ENCODE results near the gene TSPEAR.

Gene TSPEAR

DNA sequence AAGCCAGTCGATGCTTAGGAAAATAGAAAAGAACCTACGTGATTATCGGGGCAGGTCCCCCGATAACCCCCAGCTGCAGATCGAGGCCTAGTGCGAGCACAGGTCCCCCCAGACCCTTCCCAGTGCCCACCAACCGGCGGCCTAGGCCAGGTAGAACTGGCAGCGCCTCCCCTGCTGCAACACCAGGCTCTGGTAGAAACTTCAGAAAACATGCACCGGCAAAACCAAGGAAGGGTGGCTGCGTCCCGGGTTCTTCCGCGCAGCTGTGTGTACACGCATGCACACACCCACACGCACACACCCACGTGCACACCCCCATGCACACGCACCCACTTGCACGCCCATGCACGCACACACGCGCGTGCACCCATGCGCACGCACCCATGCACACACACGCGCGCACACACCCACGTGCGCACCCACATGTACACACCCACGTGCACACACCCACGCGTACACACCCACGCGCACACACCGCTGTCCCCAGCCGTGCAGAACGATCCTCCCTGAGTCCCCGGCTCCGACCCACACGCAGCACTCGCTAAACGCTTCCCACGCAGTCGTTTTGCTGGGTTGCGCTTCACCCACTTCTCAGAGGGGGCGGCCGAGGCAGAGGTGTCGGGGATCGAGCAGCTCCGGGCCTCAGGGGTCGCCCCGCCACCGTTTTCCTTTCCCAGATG is 5.2 kb downstream of the TSPEAR start:
- Histone ChIP-seq H3K27ac (ENCODE audit: low read depth, low read length) (no peak overlapping the region), H3K9me3 (ENCODE audit: low read length) (no peaks in the 10 kb centered on the region), H3K36me3 (ENCODE audit: insufficient read depth, low read length) (no peaks in the 10 kb centered on the region), H3K27me3 (ENCODE audit: control insufficient read depth in 1 of 2, insufficient read depth in 2 of 2, low read length in 2 of 2) (peaks cover 4 to 76% of the 10 kb centered on the region in 2 donors), H3K4me1 (ENCODE audit: insufficient read depth, low read length) (no peaks in the 10 kb centered on the region), H3K9ac (ENCODE audit: low read length) (no peak overlapping the region), H3K4me3 (ENCODE audit: low read depth in 1 of 2, low read length in 2 of 2) (no peak overlapping the region)

DNA sequence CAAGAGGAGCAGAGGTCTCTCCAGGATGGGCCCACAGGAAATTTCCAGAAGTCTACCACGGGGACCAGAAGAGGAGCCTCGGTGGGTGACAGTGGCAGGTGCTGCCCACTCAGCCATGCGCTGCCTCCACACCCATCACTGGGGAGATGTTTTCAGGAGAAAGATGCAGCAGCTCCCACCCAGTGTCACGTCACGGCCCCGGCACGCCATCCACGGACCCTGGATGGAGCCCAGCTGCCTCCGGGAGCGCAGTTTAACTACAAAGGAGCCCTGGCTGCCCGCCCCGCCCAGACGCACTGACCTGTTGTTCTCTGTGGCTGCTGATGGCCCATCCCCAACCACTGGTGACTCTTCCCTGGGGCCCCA is 6.8 kb downstream of the TSPEAR start:
- H3K4me3 ChIP-seq (ENCODE audit: low read depth in 1 of 2, low read length in 2 of 2) = no peak overlapping the region
- H3K27me3 ChIP-seq (ENCODE audit: control insufficient read depth in 1 of 2, insufficient read depth in 2 of 2, low read length in 2 of 2) = peaks cover 5 to 78% of the 10 kb centered on the region in 2 donors
- H3K27ac ChIP-seq (ENCODE audit: low read depth, low read length) = no peak overlapping the region
- H3K9me3 ChIP-seq (ENCODE audit: low read length) = no peaks in the 10 kb centered on the region
- no peaks in the 10 kb centered on the region for H3K36me3 ChIP-seq (ENCODE audit: insufficient read depth, low read length)
- no peaks in the 10 kb centered on the region for H3K4me1 ChIP-seq (ENCODE audit: insufficient read depth, low read length)
- H3K9ac ChIP-seq (ENCODE audit: low read length) = no peak overlapping the region

DNA sequence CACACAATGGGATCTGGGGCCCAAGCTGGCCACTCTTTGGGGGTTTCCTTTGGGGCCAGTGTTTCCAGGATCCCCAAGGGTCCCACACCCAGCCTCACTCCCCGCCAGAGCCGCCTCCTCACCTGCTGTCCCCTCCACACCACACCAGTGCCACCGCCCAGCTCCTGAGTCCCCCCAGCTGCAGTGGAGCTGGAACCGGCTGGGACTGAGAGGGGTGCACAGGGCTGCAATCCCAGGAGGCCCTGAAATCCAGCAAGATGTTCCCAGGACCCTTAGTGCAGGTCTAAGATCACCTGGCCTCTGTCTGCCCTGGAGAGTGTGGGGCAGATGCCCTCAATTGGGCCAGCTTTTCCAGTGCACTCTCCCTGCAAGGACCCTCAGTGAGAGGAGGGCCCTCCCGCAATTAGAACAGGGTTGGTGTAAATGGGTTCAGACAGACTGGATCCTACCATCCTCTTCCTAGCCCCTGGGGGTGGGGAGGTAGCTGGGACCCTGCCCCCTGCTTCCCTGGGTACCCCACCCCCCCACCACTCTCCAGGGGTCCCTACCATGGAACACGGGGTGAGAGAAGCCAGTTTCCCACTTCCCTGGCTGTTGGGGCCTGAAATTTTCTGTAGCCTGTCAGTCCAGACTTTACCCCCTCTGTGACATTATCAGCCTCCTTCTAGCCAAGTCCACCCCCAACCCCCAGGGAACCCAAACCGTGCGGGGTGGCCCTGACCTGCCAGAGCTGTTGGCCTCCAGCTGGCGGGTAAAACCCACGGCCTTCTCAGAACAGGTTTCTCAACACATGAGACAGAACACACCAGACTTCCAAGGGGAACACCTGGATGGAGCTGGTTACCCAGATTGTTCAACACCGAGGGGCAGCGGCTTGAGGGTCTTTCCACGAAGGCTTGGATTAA is 7.4 kb downstream of the TSPEAR start:
- H3K36me3 ChIP-seq (ENCODE audit: insufficient read depth, low read length) = no peaks in the 10 kb centered on the region
- peaks cover 5 to 78% of the 10 kb centered on the region in 2 donors for H3K27me3 ChIP-seq (ENCODE audit: control insufficient read depth in 1 of 2, insufficient read depth in 2 of 2, low read length in 2 of 2)
- no peak overlapping the region for H3K27ac ChIP-seq (ENCODE audit: low read depth, low read length)
- no peaks in the 10 kb centered on the region for H3K9me3 ChIP-seq (ENCODE audit: low read length)
- H3K9ac ChIP-seq (ENCODE audit: low read length) = no peak overlapping the region
- H3K4me3 ChIP-seq (ENCODE audit: low read depth in 1 of 2, low read length in 2 of 2) = no peak overlapping the region
- no peaks in the 10 kb centered on the region for H3K4me1 ChIP-seq (ENCODE audit: insufficient read depth, low read length)

DNA sequence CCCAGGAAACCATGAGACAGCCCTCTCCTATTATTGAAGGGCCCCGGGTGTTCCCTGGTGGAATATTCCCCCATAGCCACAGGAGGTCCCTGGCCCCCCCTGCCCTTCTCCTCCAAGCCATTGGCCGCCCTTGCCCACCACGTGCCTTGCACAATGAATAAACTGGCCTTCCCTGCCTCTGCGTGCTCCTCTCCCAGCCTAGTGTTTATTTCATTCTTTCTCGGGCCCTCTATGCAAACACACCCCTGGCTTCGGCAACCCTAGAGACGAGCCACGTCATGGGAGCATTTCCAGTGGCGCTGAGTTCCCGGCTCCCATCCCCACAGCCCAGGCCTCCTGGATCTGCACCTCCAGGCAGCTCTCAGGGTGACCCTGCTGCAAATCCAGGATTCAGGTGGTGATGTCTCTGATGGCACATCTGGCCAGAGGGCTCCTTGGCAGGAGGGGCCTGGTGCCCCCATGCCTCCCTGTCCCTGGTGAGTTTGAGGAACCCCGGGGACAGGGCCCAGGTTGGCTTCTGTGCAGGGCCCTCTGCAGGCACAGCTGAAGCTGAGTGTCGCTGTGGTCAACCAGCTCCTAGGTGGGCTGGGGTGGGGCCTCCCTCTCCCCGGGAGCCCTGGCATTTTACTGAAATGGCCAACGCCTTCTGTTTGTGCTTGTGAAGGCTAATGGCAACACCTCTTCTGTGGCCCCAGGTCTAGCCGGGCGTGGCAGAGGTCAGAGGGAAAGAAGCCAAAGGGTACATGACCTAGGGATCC is 8.2 kb downstream of the TSPEAR start:
- no peaks in the 10 kb centered on the region for H3K36me3 ChIP-seq (ENCODE audit: insufficient read depth, low read length)
- H3K4me3 ChIP-seq (ENCODE audit: low read depth in 1 of 2, low read length in 2 of 2) = no peak overlapping the region
- H3K9ac ChIP-seq (ENCODE audit: low read length) = no peak overlapping the region
- no peak overlapping the region for H3K27ac ChIP-seq (ENCODE audit: low read depth, low read length)
- H3K9me3 ChIP-seq (ENCODE audit: low read length) = no peaks in the 10 kb centered on the region
- H3K27me3 ChIP-seq (ENCODE audit: control insufficient read depth in 1 of 2, insufficient read depth in 2 of 2, low read length in 2 of 2) = peaks cover 5 to 77% of the 10 kb centered on the region in 2 donors
- no peaks in the 10 kb centered on the region for H3K4me1 ChIP-seq (ENCODE audit: insufficient read depth, low read length)

DNA sequence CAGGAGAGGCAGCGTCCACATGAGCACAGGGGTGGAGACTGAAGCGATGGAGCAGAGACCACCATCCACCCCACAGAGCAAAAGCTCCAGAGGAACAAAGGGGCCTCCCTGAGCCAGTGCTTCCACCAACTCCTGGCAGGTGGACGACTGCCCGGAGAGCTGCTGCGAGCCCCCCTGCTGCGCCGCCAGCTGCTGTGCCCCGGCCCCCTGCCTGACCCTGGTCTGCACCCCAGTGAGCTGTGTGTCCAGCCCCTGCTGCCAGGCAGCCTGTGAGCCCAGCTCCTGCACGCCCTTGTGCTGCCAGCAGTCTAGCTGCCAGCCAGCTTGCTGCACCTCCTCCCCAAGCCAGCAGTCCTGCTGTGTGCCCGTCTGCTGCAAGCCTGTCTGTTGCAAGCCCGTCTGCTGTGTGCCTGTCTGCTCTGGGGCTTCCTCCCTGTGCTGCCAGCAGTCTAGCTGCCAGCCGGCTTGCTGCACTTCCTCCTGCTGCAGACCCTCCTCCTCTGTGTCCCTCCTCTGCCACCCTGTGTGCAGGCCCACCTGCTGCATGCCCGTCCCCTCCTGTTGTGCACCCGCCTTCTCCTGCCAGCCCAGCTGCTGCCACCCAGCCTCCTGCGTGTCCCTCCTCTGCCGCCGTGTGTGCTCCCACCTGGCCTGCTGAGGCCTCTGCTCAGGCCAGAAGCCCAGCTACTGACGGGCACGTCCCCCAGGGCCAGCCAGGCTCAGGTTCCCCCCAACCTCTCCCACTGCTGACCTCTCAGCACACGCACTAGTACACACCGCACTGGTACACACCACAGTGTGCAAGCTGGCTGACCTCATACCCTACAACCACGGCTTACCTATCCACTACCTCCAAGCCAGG is 9.0 kb downstream of the TSPEAR start:
- H3K4me3 ChIP-seq (ENCODE audit: low read depth in 1 of 2, low read length in 2 of 2) = no peak overlapping the region
- H3K27ac ChIP-seq (ENCODE audit: low read depth, low read length) = no peak overlapping the region
- H3K9ac ChIP-seq (ENCODE audit: low read length) = no peak overlapping the region
- H3K4me1 ChIP-seq (ENCODE audit: insufficient read depth, low read length) = no peaks in the 10 kb centered on the region
- no peaks in the 10 kb centered on the region for H3K36me3 ChIP-seq (ENCODE audit: insufficient read depth, low read length)
- peaks cover 5 to 76% of the 10 kb centered on the region in 2 donors for H3K27me3 ChIP-seq (ENCODE audit: control insufficient read depth in 1 of 2, insufficient read depth in 2 of 2, low read length in 2 of 2)
- no peaks in the 10 kb centered on the region for H3K9me3 ChIP-seq (ENCODE audit: low read length)

DNA sequence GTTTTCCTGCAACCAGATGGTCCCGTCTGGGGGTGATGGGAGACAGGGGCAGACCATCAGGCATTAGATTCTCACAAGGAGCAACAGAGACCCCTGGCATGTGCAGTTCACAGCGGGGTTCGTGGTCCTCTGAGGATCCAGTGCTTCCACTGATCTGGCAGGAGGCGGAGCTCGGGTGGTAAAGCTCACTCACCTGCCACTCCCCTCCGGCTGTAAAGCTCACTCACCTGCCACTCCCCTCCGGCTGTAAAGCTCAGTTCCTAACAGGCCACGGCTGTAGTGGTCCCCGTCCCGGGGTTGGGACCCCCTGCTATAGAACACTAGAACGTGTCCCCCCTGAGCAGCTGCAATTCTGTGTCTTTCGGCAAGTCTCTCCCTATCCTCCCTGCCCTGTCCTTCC is 9.8 kb downstream of the TSPEAR start:
- Histone ChIP-seq H3K9ac (ENCODE audit: low read length) (no peak overlapping the region), H3K27me3 (ENCODE audit: control insufficient read depth in 1 of 2, insufficient read depth in 2 of 2, low read length in 2 of 2) (peaks cover 5 to 68% of the 10 kb centered on the region in 2 donors), H3K9me3 (ENCODE audit: low read length) (no peaks in the 10 kb centered on the region), H3K27ac (ENCODE audit: low read depth, low read length) (no peak overlapping the region), H3K36me3 (ENCODE audit: insufficient read depth, low read length) (no peaks in the 10 kb centered on the region), H3K4me1 (ENCODE audit: insufficient read depth, low read length) (no peaks in the 10 kb centered on the region), H3K4me3 (ENCODE audit: low read depth in 1 of 2, low read length in 2 of 2) (no peak overlapping the region)

DNA sequence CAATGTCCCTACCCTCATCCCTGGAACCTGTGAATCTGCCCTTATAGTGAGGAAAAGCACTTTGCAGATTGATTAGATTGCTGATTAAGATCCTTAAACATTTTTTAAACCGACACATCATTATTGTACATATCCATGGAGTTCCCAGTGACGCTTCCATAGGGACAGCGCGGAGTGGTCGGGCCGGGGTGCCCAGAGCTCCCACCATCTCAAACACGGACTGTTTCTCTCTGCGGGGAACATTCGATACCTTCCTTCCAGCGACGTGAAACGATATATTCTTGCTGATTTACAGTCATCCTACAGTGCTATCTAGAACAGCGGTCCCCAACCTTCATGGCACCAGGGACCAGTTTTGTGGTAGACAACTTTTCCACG is 10.4 kb downstream of the TSPEAR start:
- peaks cover 5 to 63% of the 10 kb centered on the region in 2 donors for H3K27me3 ChIP-seq (ENCODE audit: control insufficient read depth in 1 of 2, insufficient read depth in 2 of 2, low read length in 2 of 2)
- no peak overlapping the region for H3K27ac ChIP-seq (ENCODE audit: low read depth, low read length)
- H3K4me3 ChIP-seq (ENCODE audit: low read depth in 1 of 2, low read length in 2 of 2) = no peak overlapping the region
- no peak overlapping the region for H3K9ac ChIP-seq (ENCODE audit: low read length)
- H3K9me3 ChIP-seq (ENCODE audit: low read length) = no peaks in the 10 kb centered on the region
- no peaks in the 10 kb centered on the region for H3K4me1 ChIP-seq (ENCODE audit: insufficient read depth, low read length)
- no peaks in the 10 kb centered on the region for H3K36me3 ChIP-seq (ENCODE audit: insufficient read depth, low read length)

DNA sequence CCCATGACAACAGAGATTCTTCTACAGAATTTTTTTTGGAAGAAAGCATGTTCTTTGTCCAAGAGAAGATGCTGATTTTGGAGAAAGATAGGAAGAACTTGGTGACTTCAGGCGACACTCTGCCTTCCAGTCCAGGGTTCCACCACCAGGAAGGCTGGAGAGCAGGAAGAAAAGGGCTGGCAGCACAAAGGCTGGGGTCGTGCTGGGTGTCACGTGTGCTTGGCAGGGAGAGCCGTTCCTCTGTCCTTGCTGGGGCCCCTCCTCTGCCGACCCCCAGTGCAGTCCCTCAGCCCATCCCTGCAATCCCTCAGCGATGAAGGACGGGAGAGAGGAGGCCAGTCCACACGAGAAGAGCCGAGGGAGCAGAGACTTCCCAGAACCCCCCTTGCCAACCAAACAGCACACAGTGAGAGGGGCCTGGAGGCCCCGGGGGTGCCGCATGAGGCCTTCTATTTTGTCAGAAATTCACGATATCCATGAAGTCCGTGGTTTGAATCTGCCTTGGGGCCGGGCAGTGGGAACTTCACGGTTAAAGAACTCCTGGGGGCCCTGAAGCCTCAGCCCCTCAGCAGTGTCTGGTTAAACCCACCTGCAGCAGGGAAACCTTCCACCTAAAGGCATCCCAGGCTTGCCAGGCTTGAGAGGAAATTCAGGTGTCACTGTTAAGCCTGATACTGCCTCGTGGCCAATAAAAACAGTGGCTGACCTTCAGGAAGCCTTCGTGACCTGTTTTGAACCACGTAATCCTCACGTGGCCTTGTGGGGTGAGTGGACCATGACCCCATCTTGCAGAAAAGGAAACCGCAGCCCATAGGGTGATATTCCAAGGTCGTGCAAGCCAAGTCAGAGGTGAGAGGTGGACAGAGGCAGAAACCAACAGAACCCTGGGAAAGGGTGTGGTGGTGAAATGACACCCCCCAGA is 11.0 kb downstream of the TSPEAR start:
- H3K27me3 ChIP-seq (ENCODE audit: control insufficient read depth in 1 of 2, insufficient read depth in 2 of 2, low read length in 2 of 2) = peaks cover 5 to 62% of the 10 kb centered on the region in 2 donors
- no peak overlapping the region for H3K4me3 ChIP-seq (ENCODE audit: low read depth in 1 of 2, low read length in 2 of 2)
- no peaks in the 10 kb centered on the region for H3K36me3 ChIP-seq (ENCODE audit: insufficient read depth, low read length)
- H3K9me3 ChIP-seq (ENCODE audit: low read length) = no peaks in the 10 kb centered on the region
- H3K4me1 ChIP-seq (ENCODE audit: insufficient read depth, low read length) = no peaks in the 10 kb centered on the region
- no peak overlapping the region for H3K9ac ChIP-seq (ENCODE audit: low read length)
- H3K27ac ChIP-seq (ENCODE audit: low read depth, low read length) = no peak overlapping the region

DNA sequence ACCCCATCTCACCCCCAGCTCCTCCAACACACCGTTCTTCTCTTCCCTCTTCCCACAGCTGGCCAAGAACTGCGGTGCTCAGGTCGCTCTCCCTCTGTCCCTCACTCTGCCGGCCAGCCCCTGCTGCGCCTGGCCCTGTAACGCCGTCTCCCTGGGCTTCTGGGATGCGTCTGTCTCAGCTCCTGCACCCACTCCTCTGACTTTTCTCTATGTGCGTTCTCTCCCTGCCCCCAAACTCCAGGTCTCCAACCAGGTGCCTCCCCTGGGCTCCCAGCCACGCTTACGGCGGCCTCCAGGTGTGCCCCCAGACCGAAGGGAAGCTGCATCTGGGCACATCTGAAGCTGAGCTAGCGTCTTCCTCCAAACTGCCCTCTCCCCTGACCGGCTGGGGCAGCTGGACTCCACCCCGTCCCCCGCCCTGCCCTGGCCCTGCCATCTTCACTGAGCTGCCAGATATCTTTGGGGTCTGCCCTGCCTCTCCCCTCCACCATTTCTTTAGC is 11.8 kb downstream of the TSPEAR start:
- H3K9ac ChIP-seq (ENCODE audit: low read length) = no peak overlapping the region
- H3K4me3 ChIP-seq (ENCODE audit: low read depth in 1 of 2, low read length in 2 of 2) = no peak overlapping the region
- peaks cover 5 to 62% of the 10 kb centered on the region in 2 donors for H3K27me3 ChIP-seq (ENCODE audit: control insufficient read depth in 1 of 2, insufficient read depth in 2 of 2, low read length in 2 of 2)
- no peaks in the 10 kb centered on the region for H3K36me3 ChIP-seq (ENCODE audit: insufficient read depth, low read length)
- H3K27ac ChIP-seq (ENCODE audit: low read depth, low read length) = no peak overlapping the region
- H3K9me3 ChIP-seq (ENCODE audit: low read length) = no peaks in the 10 kb centered on the region
- H3K4me1 ChIP-seq (ENCODE audit: insufficient read depth, low read length) = no peaks in the 10 kb centered on the region

Data from muscle layer of colon (tissue), 2 donors.